GM12878 (cell line): ENCODE data around the gene MAML3. TPM values are rescaled to one million over a fixed set of nuclear protein-coding genes. Genes with fewer than 3 reads are reported as not detected.

Source experiments
- ATAC-seq: fragments of 200-7000 bp; cut with Tn5 transposase; 3 replicates; pipeline ENCODE4 v1.9.1; 2020; ENCODE audit warnings: mild to moderate bottlenecking, moderate library complexity
- BruUV-seq: library from RNA; stranded (reverse); fragments of 400-500 nt; replicated peaks from 2 replicates; lab custom pipeline; 2021; lab: Mats Ljungman, UMichigan
- CTCF ChIA-PET: fragments of 300-600 bp; sonication (Branson Sonifier 250); formaldehyde crosslinking; extraction: SDS; loops from one replicate; lab custom pipeline; 2021; ENCODE audit warnings: inconsistent platforms; lab: Yijun Ruan, JAX
- POLR2A ChIA-PET: fragments of 350-600 bp; formaldehyde crosslinking; extraction: SDS; loops from one replicate; lab custom pipeline; 2021; ENCODE audit warnings: inconsistent platforms; lab: Charles Lee
- RAD21 ChIA-PET: fragments of 300-600 bp; sonication (Branson Sonifier 250); formaldehyde crosslinking; loops from one replicate; lab custom pipeline; 2023; ENCODE audit warnings: antibody characterized with exemption; ENCODE audit not compliant: unreplicated experiment; lab: Charles Lee
- SMC1A ChIA-PET: fragments of 300-600 bp; sonication (Branson Sonifier 250); formaldehyde crosslinking; loops from one replicate; lab custom pipeline; 2023; ENCODE audit not compliant: unreplicated experiment, uncharacterized antibody; lab: Charles Lee
- DNase-seq: peaks from one replicate; pipeline ENCODE4 v3.0.0-alpha.2; 2011; ENCODE audit warnings: low read depth, low spot score
- FAIRE-seq: peaks from 3 replicates; lab custom pipeline; 2011; peaks lifted over from hg19 to GRCh38; lab: Jason Lieb, UNC
- H2AFZ ChIP-seq: 2 replicates; pipeline ENCODE4 v1.6.0; 2011; ENCODE audit warnings: low read depth, low read length, control low read depth; ENCODE audit not compliant: control insufficient read depth
- H3K27ac ChIP-seq: 2 replicates; pipeline ENCODE4 v1.5.1; 2011; ENCODE audit warnings: control low read depth; ENCODE audit not compliant: control insufficient read depth, insufficient read depth
- H3K27me3 ChIP-seq, 2 experiments: replicated peaks in 1 of 2; 2 replicates each; pipeline versions ENCODE4 v1.6.0 to v1.6.1; 2011; ENCODE audit warnings: low read length in 1 of 2; ENCODE audit not compliant: control insufficient read depth in 2 of 2, insufficient read depth in 2 of 2
- H3K36me3 ChIP-seq, 2 experiments: 2 replicates each; pipeline ENCODE4 v1.5.1; 2011; ENCODE audit warnings: low read length in 1 of 2; ENCODE audit not compliant: control insufficient read depth in 2 of 2, insufficient read depth in 2 of 2
- H3K4me1 ChIP-seq: 2 replicates; pipeline ENCODE4 v1.6.1; 2011; ENCODE audit warnings: mild to moderate bottlenecking, low read length, moderate library complexity, mixed read lengths; ENCODE audit not compliant: control insufficient read depth, insufficient read depth
- H3K4me2 ChIP-seq: 2 replicates; pipeline ENCODE4 v1.6.0; 2011; ENCODE audit warnings: control low read depth; ENCODE audit not compliant: control insufficient read depth, insufficient read depth
- H3K4me3 ChIP-seq: fragments of 200-600 bp; sonication (generic); 2 replicates; pipeline ENCODE4 v1.5.1; 2016
- H3K79me2 ChIP-seq: 2 replicates; pipeline ENCODE4 v1.6.0; 2011; ENCODE audit warnings: low read length; ENCODE audit not compliant: control insufficient read depth, insufficient read depth
- H3K9ac ChIP-seq: 2 replicates; pipeline ENCODE4 v1.8.0; 2011; ENCODE audit warnings: low read length, control low read depth, mixed read lengths; ENCODE audit not compliant: control insufficient read depth, insufficient read depth
- H3K9me3 ChIP-seq: replicated peaks from 3 replicates; pipeline ENCODE4 v1.5.1; 2011; ENCODE audit warnings: mild to moderate bottlenecking, low read length; ENCODE audit not compliant: control insufficient read depth, insufficient read depth
- H4K20me1 ChIP-seq: 2 replicates; pipeline ENCODE4 v1.6.0; 2011; ENCODE audit not compliant: control insufficient read depth, insufficient read depth
- IRF4 ChIP-seq: IDR thresholded peaks from 2 replicates; pipeline ENCODE4 v1.6.1; 2011; ENCODE audit warnings: low read depth, low read length
- PAX5 ChIP-seq: IDR thresholded peaks from 2 replicates; pipeline ENCODE4 v1.6.1; 2011; ENCODE audit warnings: low read depth, low read length, borderline replicate concordance
- PML ChIP-seq: IDR thresholded peaks from 2 replicates; pipeline ENCODE4 v1.6.1; 2012; ENCODE audit warnings: low read length, inconsistent platforms
- SIN3A ChIP-seq: IDR thresholded peaks from 2 replicates; pipeline ENCODE4 v1.6.1; 2012; ENCODE audit warnings: low read depth, low read length, improper control_type of control experiment
- TCF7 ChIP-seq: IDR thresholded peaks from 2 replicates; pipeline ENCODE4 v1.6.1; 2014; ENCODE audit warnings: antibody characterized with exemption, borderline replicate concordance
- ZBED1 ChIP-seq: IDR thresholded peaks from 2 replicates; pipeline ENCODE4 v1.6.1; 2016; ENCODE audit warnings: borderline replicate concordance
- ZNF24 ChIP-seq: fragments of 450-650 bp; IDR thresholded peaks from 2 replicates; pipeline ENCODE4 v1.6.1; 2017; ENCODE audit warnings: antibody characterized with exemption, mild to moderate bottlenecking
- WGBS: methylation state at CpG from one replicate; pipeline ENCODE4 v1.1.6; 2016; ENCODE audit warnings: low lambda C conversion rate; ENCODE audit not compliant: insufficient replicate concordance, insufficient coverage; ENCODE audit errors: missing lambda C conversion rate; 5-methylcytosine and 5-hydroxymethylcytosine counted together
- in situ Hi-C: fragments of 300-500 bp; cut with MboI; formaldehyde crosslinking; loops from 9 replicates; pipeline ENCODE4 v1.14.3; 2018; ENCODE audit warnings: mixed read lengths
- intact Hi-C: fragments of 100-400 bp; cut with micrococcal nuclease; formaldehyde crosslinking; loops from one replicate; pipeline ENCODE4 v1.14.2; 2022; ENCODE audit not compliant: unreplicated experiment
- polyA plus RNA-seq, 11 experiments: library from polyadenylated mRNA; depleted of rRNA in 4 of 11; unstranded in 6 of 11; stranded (reverse) in 5 of 11; fragments of >200 nt; fragmentation: Nextera tagmentation in 4 of 11; fragmentation: Illumina TruSeq in 1 of 11; extraction: Ambion mirVana in 4 of 11; extraction: Trizol in 1 of 11; gene quantifications; 1 replicate in 1 of 11; 2 replicates in 10 of 11; pipeline versions ENCODE4 v1.2.1 to v1.2.3, GENCODE V29; 2011 to 2016; ENCODE audit warnings: inconsistent platforms in 2 of 11, missing spikeins in 2 of 11, low read depth in 1 of 11
- total RNA-seq, 4 experiments: library from RNA; depleted of rRNA in 3 of 4; stranded (reverse); fragments of >200 nt in 3 of 4; fragmentation: Illumina TruSeq in 1 of 4; extraction: Trizol in 1 of 4; gene quantifications; 2 replicates each; pipeline versions ENCODE4 v1.2.1 to v1.2.3, GENCODE V29; 2013 to 2021
- TF ChIP-seq, protein P1 (sequence below): IDR thresholded peaks from 2 replicates; pipeline ENCODE4 v1.6.1; 2011; ENCODE audit warnings: low read depth, mild to moderate bottlenecking, low read length, moderate library complexity, borderline replicate concordance; ENCODE audit errors: extremely low read depth

MAML3 gene
- total and polyA plus RNA-seq, 10 of the 15 experiments (the other 5 are each of a cell fraction or from before 2014, with no cell fraction given), result under 0.01 to 0.53 (median 0.06) TPM; not detected in 2

DNA sequence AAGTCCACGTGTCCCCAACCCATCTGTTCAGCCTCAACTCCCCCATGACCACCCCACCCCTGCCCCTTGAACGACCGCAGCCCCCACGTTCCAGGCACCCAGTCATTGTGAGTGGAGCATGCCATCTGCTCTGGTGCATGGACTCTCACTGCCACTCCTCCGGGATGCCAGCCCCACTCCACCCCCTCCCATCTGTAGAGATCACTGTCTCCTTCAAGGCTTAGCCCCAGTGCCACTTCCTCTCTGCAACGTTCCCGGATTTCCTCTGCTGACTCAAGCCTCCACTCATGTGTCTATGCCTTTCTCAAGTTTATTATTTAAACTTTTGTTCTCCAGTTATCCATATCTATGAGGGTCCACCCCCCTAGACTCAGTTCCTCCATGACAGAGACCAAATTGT lies 54.0 kb downstream of the MAML3 start:
- Histone ChIP-seq H3K9ac (no peak overlapping the region), H3K27me3 (0 out of 4 replicates have a peak, but pooled peaks cover 0 to 7% of the 10 kb centered on the region in 2 experiments), H3K4me3 (no peak overlapping the region), H3K27ac (no peak overlapping the region), H3K4me1 (no peaks in the 10 kb centered on the region), H2AFZ (no peak overlapping the region), H3K36me3 (no peaks in the 10 kb centered on the region), H3K4me2 (no peak overlapping the region), H4K20me1 (no peaks in the 10 kb centered on the region), H3K9me3 (peaks cover 3% of the 10 kb centered on the region; the same call in 2 of the 3 replicates), H3K79me2 (no peaks in the 10 kb centered on the region)
- no peak for TF ChIP-seq PAX5
- no peak for TF ChIP-seq TCF7
- TF ChIP-seq, protein P1, sequence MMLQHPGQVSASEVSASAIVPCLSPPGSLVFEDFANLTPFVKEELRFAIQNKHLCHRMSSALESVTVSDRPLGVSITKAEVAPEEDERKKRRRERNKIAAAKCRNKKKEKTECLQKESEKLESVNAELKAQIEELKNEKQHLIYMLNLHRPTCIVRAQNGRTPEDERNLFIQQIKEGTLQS, result no peak
- no peak for TF ChIP-seq IRF4
- in situ Hi-C loops, result no loop called here
- ChIA-PET SMC1A (no interaction called here), POLR2A (no interaction called here), CTCF (no interaction called here), RAD21 (no interaction called here)
- ATAC-seq, result no peak
- BruUV-seq, result no TSS peak
- no peak for FAIRE-seq
- intact Hi-C loops, result no loop called here
- WGBS, result 2% methylated on average over 7 of the region's 7 CpGs
- DNase-seq, result no peak

DNA sequence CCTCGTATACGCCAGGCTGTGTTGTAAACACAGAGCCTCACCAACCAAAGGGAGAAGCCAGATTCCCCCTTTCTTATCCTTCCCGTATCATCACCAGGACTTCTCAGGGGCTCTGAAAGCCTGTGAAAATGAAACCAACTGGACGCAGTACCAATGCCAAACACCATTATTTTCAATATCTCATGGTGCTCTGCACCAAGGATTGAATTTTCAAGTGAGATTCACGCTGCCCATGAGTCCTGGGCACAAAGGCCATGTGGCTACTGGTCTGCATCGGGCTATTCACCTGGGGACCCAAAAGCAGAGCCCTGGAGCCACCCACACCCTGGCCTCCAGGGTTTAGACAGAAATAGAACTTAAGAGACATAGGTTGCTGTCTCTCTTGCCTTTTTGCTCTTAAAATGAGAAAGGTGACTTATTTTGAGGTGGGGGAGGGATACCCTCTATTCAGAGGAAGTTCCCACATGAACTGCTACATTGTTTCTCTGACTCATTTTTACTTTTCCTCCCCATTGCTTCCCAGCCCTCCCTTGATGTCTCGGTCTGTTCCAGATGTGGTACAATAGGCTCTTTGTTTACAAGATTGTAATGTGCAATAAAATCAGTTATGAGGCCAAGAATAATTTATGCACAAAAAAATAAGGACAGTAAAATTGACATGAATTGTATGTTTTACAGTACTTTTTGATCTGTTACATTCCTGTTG lies 55.4 kb downstream of the MAML3 start:
- CTCF ChIA-PET, result no interaction called here
- H3K27me3 ChIP-seq, result peaks cover 0 to 7% of the 10 kb centered on the region in 2 experiments; a peak in 1 of 4 replicates
- no peak overlapping the region for H3K27ac ChIP-seq
- H4K20me1 ChIP-seq, result no peaks in the 10 kb centered on the region
- FAIRE-seq, result no peak
- intact Hi-C loops (no loop called here), in situ Hi-C loops (no loop called here)
- H3K9me3 ChIP-seq, result peaks cover 3% of the 10 kb centered on the region; the same call in 2 of the 3 replicates
- H2AFZ ChIP-seq, result no peak overlapping the region
- no peak overlapping the region for H3K9ac ChIP-seq
- no peaks in the 10 kb centered on the region for H3K4me1 ChIP-seq
- H3K4me2 ChIP-seq, result no peak overlapping the region
- SMC1A ChIA-PET, result no interaction called here
- BruUV-seq, result no TSS peak
- no peaks in the 10 kb centered on the region for H3K36me3 ChIP-seq
- H3K4me3 ChIP-seq, result no peak overlapping the region
- no peak for ATAC-seq
- DNase-seq, result no peak
- POLR2A ChIA-PET, result no interaction called here
- no peaks in the 10 kb centered on the region for H3K79me2 ChIP-seq
- TF ChIP-seq PML, result no peak
- TF ChIP-seq ZBED1, result no peak
- TF ChIP-seq SIN3A, result no peak
- TF ChIP-seq ZNF24, result no peak
- WGBS, result 36% methylated on average over 7 of the region's 7 CpGs
- RAD21 ChIA-PET, result no interaction called here
